LNCAP (cell line): ENCODE results near the gene NUDT4.

Source experiments
- TF ChIP-seq, protein P1 (sequence below): fragments of 450-650 bp; IDR thresholded peaks from 2 replicates; pipeline ENCODE4 v1.5.1; 2017; ENCODE audit warnings: mild to moderate bottlenecking

The NUDT4 gene

DNA sequence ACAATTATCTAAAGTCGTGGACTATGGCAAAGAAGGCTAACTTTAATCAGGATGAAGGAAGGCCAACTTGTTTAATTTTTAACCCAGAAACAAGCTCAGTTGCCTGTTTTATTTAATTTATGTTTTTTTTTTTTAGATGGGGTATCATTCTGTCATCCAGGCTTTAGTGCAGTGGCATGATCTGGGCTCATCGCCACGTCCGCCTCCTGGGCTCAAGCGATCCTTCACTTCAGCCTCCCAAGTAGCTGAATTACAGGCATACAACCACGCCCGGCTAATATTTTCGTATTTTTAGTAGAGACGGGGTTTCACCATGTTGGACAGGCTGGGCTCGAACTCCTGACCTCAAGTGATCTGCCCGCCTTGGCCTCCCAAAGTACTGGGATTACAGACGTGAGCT lies 19.7 kb downstream of the NUDT4 start:
- TF ChIP-seq, protein P1, sequence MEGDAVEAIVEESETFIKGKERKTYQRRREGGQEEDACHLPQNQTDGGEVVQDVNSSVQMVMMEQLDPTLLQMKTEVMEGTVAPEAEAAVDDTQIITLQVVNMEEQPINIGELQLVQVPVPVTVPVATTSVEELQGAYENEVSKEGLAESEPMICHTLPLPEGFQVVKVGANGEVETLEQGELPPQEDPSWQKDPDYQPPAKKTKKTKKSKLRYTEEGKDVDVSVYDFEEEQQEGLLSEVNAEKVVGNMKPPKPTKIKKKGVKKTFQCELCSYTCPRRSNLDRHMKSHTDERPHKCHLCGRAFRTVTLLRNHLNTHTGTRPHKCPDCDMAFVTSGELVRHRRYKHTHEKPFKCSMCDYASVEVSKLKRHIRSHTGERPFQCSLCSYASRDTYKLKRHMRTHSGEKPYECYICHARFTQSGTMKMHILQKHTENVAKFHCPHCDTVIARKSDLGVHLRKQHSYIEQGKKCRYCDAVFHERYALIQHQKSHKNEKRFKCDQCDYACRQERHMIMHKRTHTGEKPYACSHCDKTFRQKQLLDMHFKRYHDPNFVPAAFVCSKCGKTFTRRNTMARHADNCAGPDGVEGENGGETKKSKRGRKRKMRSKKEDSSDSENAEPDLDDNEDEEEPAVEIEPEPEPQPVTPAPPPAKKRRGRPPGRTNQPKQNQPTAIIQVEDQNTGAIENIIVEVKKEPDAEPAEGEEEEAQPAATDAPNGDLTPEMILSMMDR, result no peak

DNA sequence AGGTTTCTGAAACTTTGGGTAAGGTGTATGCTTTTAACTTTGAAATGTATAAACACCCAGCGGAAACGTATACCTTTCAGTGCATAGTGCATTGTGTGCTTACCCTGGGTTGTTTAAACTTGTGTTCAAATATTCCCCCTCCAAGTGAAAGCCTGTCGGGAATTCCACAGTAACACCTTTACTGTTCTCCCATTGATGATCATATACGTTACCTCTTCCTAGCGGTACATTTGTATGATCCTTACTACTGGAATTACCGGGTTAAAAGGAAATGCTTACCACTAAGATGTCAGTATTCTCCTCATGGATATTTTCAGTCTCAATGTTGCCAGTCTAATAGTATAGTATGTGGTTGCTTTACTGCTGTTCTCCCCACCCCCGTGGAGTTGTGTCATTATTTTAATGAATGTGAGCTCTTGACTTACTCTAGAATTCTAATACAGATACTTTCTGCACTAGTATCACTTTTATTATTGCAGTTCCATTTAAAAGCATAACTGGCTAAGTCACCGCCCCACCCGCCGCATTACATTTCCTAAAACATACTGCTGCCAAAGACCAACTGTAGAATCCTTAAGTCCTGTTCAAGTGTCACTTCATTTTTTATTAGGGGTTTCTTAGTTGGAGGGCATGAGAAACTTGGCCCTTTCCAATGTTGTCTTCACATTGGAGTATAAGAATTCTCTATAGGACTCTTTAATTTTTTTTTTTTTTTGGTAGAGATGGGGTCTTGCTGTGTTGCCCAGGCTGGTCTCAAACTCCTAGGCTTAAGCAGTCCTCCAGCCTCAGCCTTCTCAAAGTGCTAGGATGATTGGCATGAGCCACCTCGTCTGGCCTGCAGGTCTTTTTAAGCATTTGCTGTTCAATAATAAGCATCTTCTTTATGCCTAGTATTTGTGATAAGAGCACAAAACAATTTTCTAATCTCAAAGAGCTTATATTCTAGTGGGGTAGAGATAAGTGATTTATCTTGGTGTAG lies 24.9 kb downstream of the NUDT4 start:
- TF ChIP-seq, protein P1, result no peak

- TF ChIP-seq, protein P1, result no peak
Measured at GRCh38 chr12:93403988-93404803, 26.5 kb downstream of the NUDT4 start.

- TF ChIP-seq, protein P1, result no peak
Measured at GRCh38 chr12:93404961-93405849, 27.5 kb downstream of the NUDT4 start.

- TF ChIP-seq, protein P1, result no peak
Measured at GRCh38 chr12:93407054-93407962, 29.6 kb downstream of the NUDT4 start.

- TF ChIP-seq, protein P1, result no peak
Measured at GRCh38 chr12:93407963-93408283, 30.2 kb downstream of the NUDT4 start.
